ENCODE results near the gene TP53I3.
A peak's percentile ranks its signal among the peaks of the same experiment; 100 is the strongest.
"Not testable (repeated sequence)": the region's sequence is repeated elsewhere in the genome, so short reads cannot be mapped to it uniquely, and the experiment has no call there.

TP53I3 gene

DNA sequence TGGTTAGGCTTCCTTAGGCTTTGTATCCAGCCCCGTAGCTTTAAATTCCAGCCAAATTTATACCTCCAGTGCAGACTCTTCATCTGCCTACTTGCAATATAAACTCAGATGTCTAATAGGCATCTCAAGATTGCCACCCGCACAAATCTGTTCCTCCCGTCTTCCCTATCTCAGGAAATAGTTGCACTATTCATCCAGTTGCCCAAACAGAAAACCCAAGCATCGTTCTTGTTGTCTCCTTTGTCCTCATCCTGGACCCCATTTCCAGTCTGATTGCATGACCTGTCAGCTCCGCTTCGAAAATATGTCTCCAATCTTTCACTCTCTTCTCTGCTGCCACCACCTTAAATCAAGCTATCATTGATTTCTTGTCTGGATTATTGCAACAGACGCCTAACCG is 32.8 kb downstream of the TP53I3 start:
- DNase-seq: no peak

DNA sequence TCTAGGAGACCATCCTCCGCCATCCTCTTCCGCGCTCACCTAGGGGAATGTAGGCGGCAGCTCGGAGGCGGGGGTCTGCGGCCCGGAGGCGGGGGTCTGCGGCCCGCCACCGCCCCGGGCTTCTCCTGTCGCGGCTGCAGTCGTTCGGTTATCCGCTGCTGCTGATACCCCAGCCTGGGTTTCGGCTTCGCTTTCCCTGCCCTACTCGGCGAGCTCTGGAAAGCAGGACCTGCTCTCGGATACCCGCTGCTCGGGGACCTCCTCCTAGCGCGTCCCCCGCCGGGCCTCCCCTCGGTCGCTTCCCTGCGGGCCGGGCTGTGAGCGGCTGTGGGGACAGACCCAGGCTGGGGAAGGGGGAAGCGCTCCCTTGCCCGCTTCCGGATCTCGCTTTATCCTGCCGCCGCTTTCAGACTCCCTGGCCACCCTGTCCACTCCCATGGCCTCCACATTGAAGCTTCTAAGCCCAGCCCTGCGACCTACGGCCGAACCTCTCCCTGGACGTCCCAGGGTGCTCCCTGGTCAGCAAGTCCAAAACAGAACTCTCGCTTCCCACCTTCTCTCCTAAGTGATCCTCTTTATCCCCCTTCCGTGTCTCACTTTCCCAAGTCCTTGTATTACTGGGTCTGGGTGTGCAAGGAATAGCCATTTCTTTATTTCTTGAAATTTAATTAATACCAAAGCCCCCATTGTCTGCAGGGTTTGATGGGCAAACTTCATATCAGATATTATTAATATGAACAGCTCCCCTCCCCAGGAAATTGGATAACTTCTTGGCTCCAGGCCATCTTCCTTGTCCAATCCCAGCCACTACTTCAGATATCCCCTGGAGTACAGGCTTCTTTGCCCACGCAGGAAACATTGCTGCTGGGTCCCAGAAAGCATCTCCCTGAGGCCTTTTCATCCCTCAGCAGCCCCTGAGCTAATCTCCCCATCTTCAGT is 34.3 kb downstream of the TP53I3 start:
- DNase-seq: no peak

DNA sequence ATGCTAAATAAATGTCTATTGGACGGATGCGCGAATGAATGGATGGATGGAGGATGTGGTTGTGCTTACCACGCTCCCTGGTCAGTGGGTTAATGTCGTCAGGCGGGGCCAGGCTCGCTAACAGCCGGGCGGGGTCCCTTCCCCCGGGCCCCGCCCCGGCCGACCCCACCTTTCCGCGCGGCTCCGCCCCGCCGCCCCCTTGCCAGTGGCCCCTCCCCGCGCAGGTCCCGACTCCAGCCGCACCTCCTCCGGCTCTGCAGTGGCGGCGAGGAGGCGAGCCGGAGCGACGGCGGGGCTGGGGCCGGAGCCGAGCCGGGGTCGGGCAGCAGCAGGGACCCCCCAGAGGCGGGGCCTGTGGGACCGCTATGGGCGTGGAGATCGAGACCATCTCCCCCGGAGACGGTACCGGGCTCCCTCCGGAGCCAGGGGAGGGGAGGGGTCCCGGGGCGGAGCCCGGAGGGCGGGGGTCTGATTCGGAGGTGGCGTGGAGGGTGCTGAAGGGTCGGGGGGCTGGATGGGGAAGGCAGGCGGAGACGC is 35.1 kb downstream of the TP53I3 start, which contains the start of gene FKBP1B:
TSS of gene FKBP1B (plus strand) at position 257 of the 537 bp plus-strand sequence. CDS start at position 366, 109 bp downstream.
- DNase-seq: peak; percentile 57

GRCh38 chr2:24048769-24049484 is 35.7 kb downstream of the TP53I3 start:
- DNase-seq: no peak

DNA sequence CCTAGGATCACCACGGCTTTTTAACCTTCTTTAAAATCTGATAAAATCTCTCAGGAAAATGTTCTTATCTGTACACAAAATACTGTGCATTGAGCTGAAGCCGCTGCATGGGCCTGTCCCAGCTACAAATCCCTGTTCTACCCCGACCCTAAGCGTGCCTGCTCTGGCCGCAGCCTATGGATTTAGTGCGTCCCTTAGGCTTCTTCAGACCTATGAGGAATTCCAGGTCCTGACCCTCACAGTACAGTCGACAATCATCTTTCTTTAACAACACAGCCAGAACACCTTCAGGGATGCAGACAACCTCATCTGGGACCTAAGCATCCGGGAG is 37.0 kb downstream of the TP53I3 start:
- DNase-seq: no peak

GRCh38 chr2:24046930-24047702 is 37.5 kb downstream of the TP53I3 start, which contains the start of gene WDCP:
TSS of gene WDCP (minus strand) at chr2:24047391. CDS start at chr2:24039494, 7,897 bp downstream.
- peak; percentile 85 for DNase-seq

DNA sequence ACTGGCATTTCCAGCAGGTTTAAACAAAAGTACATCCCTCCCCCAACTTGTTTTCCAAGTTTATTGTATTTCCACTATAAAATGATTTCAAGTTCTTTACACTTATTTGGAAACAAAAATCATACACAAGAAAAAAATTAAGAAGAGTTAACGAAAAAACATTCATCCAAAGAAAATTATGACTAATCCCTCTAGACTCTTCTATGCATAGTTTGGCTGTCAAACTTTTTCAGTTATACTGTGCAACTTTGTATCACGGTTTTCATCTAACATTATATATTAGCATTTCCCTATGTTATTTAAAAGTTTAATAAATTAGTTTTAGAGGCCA is 38.1 kb downstream of the TP53I3 start:
- no peak for DNase-seq

- no peak for DNase-seq
Observed at GRCh38 chr2:24045511-24046508, 38.8 kb downstream of the TP53I3 start.

DNA sequence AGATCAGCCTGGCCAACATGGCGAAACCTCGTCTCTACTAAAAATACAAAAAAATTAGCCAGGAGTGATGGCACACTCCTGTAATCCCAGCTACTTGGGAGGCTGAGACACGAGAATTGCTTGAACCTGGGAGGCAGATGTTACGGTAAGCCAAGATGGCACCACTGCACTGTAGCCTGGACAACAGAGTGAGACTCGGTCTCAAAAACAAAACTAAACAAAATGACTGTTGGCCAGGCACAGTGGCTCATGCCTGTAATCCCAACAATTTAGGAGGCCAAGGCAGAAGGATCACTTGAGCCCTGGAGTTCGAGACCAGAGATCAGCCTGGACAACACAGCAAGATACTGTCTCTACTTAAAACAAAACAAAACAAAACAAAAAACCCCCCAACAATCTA is 41.5 kb downstream of the TP53I3 start:
- DNase-seq: not testable (repeated sequence)

GRCh38 chr2:24040511-24040910 is 44.1 kb downstream of the TP53I3 start:
- DNase-seq: no peak

GRCh38 chr2:24038786-24039499 is 45.7 kb downstream of the TP53I3 start:
- no peak for DNase-seq
